H1 (cell line): ENCODE data around the gene ARL6IP5. TPM values are rescaled to one million over a fixed set of nuclear protein-coding genes. Genes with fewer than 3 reads are reported as not detected.

Source experiments
- CTCF ChIA-PET: fragments of 300-600 bp; sonication (Branson Sonifier 250); formaldehyde crosslinking; loops from one replicate; lab custom pipeline; 2021; ENCODE audit not compliant: partially characterized antibody; lab: Charles Lee
- POLR2A ChIA-PET: fragments of 300-600 bp; sonication (Branson Sonifier 250); formaldehyde crosslinking; loops from one replicate; lab custom pipeline; 2021; ENCODE audit warnings: inconsistent platforms; ENCODE audit not compliant: partially characterized antibody; lab: Charles Lee
- DNase-seq, 2 experiments: peaks; one replicate each; pipeline versions ENCODE4 v3.0.0 to v3.0.0-alpha.2; 2010 to 2022; ENCODE audit warnings: low spot score in 2 of 2, low read depth in 1 of 2, mixed read lengths in 1 of 2
- FAIRE-seq: peaks from 2 replicates; lab custom pipeline; 2011; peaks lifted over from hg19 to GRCh38; lab: Jason Lieb, UNC
- H2AFZ ChIP-seq: 2 replicates; pipeline ENCODE4 v1.8.1; 2012; ENCODE audit warnings: low read length, inconsistent platforms
- H2AK5ac ChIP-seq: 2 replicates; pipeline ENCODE4 v1.6.1; 2013; ENCODE audit warnings: low read depth, low read length
- H2BK120ac ChIP-seq: replicated peaks from 2 replicates; pipeline ENCODE3; 2013; ENCODE audit warnings: low read depth, low read length, inconsistent platforms
- H2BK12ac ChIP-seq: 2 replicates; pipeline ENCODE4 v1.6.1; 2013; ENCODE audit warnings: low read depth, low read length
- H2BK15ac ChIP-seq: 2 replicates; pipeline ENCODE4 v1.6.1; 2013; ENCODE audit warnings: low read length
- H2BK20ac ChIP-seq: 2 replicates; pipeline ENCODE4 v1.6.1; 2013; ENCODE audit warnings: low read length
- H2BK5ac ChIP-seq: 2 replicates; pipeline ENCODE4 v1.6.1; 2013; ENCODE audit warnings: low read depth, low read length
- H3K14ac ChIP-seq: 2 replicates; pipeline ENCODE4 v1.6.1; 2013; ENCODE audit warnings: inconsistent platforms; ENCODE audit not compliant: insufficient read length
- H3K18ac ChIP-seq: 2 replicates; pipeline ENCODE4 v1.6.1; 2013; ENCODE audit warnings: low read length; ENCODE audit errors: extremely low read depth
- H3K23ac ChIP-seq: 2 replicates; pipeline ENCODE4 v1.6.1; 2013; ENCODE audit warnings: inconsistent platforms; ENCODE audit not compliant: insufficient read length
- H3K23me2 ChIP-seq: 2 replicates; pipeline ENCODE4 v1.6.1; 2013; ENCODE audit warnings: low read depth, low read length
- H3K27ac ChIP-seq: 2 replicates; pipeline ENCODE4 v1.6.1; 2011; ENCODE audit warnings: low read depth, low read length, inconsistent platforms
- H3K27me3 ChIP-seq, 4 experiments: replicated peaks in 1 of 4; 1 replicate in 1 of 4; 2 replicates in 3 of 4; pipeline versions ENCODE4 v1.6.1 to v1.8.1; 2011 to 2013; ENCODE audit warnings: low read length in 3 of 4, mild to moderate bottlenecking in 3 of 4, inconsistent platforms in 2 of 4, mixed read lengths in 2 of 4, moderate library complexity in 1 of 4; ENCODE audit not compliant: control insufficient read depth in 3 of 4, insufficient read depth in 3 of 4; ENCODE audit errors: extremely low read depth in 1 of 4
- H3K36me3 ChIP-seq, 4 experiments: 2 replicates each; pipeline versions ENCODE4 v1.6.1 to v1.8.1; 2011 to 2013; ENCODE audit warnings: mild to moderate bottlenecking in 4 of 4, low read length in 3 of 4, moderate library complexity in 2 of 4, control low read depth in 1 of 4, inconsistent platforms in 1 of 4; ENCODE audit not compliant: insufficient read depth in 4 of 4, control insufficient read depth in 2 of 4
- H3K4ac ChIP-seq: replicated peaks from 2 replicates; pipeline ENCODE3; 2013; ENCODE audit warnings: low read length, low read depth, mixed read lengths, inconsistent platforms; ENCODE audit not compliant: insufficient read length
- H3K4me1 ChIP-seq, 4 experiments: replicated peaks in 1 of 4; 1 replicate in 1 of 4; 2 replicates in 3 of 4; pipeline versions ENCODE4 v1.6.1 to v1.8.1; 2011 to 2013; ENCODE audit warnings: low read length in 3 of 4, inconsistent platforms in 2 of 4, mixed read lengths in 1 of 4; ENCODE audit not compliant: insufficient read depth in 4 of 4, control insufficient read depth in 3 of 4
- H3K4me2 ChIP-seq, 2 experiments: 2 replicates each; pipeline versions ENCODE4 v1.6.1 to v1.8.1; 2011 to 2013; ENCODE audit warnings: low read depth in 2 of 2, low read length in 2 of 2, control low read depth in 1 of 2, inconsistent platforms in 1 of 2, mild to moderate bottlenecking in 1 of 2; ENCODE audit not compliant: insufficient read depth in 1 of 2
- H3K4me3 ChIP-seq, 4 experiments: fragments of 200-600, 300-600 bp in 1 of 4; sonication (generic), shearing (Covaris generic), sonication (Bioruptor Twin) in 1 of 4; 2 replicates each; pipeline versions ENCODE4 v1.5.1 to v1.8.1; 2011 to 2016; ENCODE audit warnings: low read length in 4 of 4, low read depth in 3 of 4, control low read depth in 2 of 4, inconsistent platforms in 2 of 4, mild to moderate bottlenecking in 2 of 4, mixed read lengths in 1 of 4, moderate library complexity in 1 of 4; ENCODE audit not compliant: insufficient read depth in 2 of 4; ENCODE audit errors: extremely low read depth in 1 of 4
- H3K56ac ChIP-seq: replicated peaks from 2 replicates; pipeline ENCODE3; 2013; ENCODE audit warnings: low read depth, mild to moderate bottlenecking, mixed read lengths, low read length, inconsistent platforms; ENCODE audit not compliant: insufficient read length
- H3K79me1 ChIP-seq: 2 replicates; pipeline ENCODE4 v1.6.1; 2013; ENCODE audit warnings: low read depth, low read length, control low read depth
- H3K79me2 ChIP-seq, 2 experiments: 2 replicates each; pipeline versions ENCODE4 v1.6.1 to v1.8.1; 2012 to 2013; ENCODE audit warnings: low read length in 2 of 2, mild to moderate bottlenecking in 2 of 2, inconsistent platforms in 1 of 2; ENCODE audit not compliant: insufficient read depth in 2 of 2, control insufficient read depth in 1 of 2
- H3K9ac ChIP-seq, 4 experiments: replicated peaks in 1 of 4; 1 replicate in 1 of 4; 2 replicates in 3 of 4; pipeline versions ENCODE4 v1.6.1 to v1.8.1; 2011 to 2013; ENCODE audit warnings: low read depth in 3 of 4, low read length in 3 of 4, control low read depth in 2 of 4, mild to moderate bottlenecking in 2 of 4, moderate library complexity in 2 of 4, inconsistent platforms in 1 of 4; ENCODE audit errors: extremely low read depth in 1 of 4
- H3K9me3 ChIP-seq, 2 experiments: 2 replicates each; pipeline versions ENCODE4 v1.6.1 to v1.8.1; 2012 to 2013; ENCODE audit warnings: mild to moderate bottlenecking in 2 of 2, moderate library complexity in 2 of 2, control low read depth in 1 of 2, inconsistent platforms in 1 of 2, low read depth in 1 of 2, low read length in 1 of 2, mixed read lengths in 1 of 2; ENCODE audit not compliant: insufficient read depth in 2 of 2
- H4K20me1 ChIP-seq, 2 experiments: replicated peaks in 1 of 2; 2 replicates each; pipeline versions ENCODE3 to v1.8.1; 2011 to 2013; ENCODE audit warnings: inconsistent platforms in 2 of 2, low read length in 2 of 2, mild to moderate bottlenecking in 1 of 2; ENCODE audit not compliant: insufficient read depth in 2 of 2, control insufficient read depth in 1 of 2
- H4K5ac ChIP-seq: 2 replicates; pipeline ENCODE4 v1.6.1; 2013; ENCODE audit warnings: low read length, low read depth, mixed read lengths, inconsistent platforms; ENCODE audit not compliant: insufficient read length
- H4K8ac ChIP-seq: 2 replicates; pipeline ENCODE4 v1.8.0; 2013; ENCODE audit warnings: mild to moderate bottlenecking, moderate library complexity, low read length, inconsistent platforms; ENCODE audit not compliant: insufficient read depth; ENCODE audit errors: extremely low read depth
- H4K91ac ChIP-seq: replicated peaks from 2 replicates; pipeline ENCODE3; 2013; ENCODE audit warnings: low read length, mixed read lengths, inconsistent platforms; ENCODE audit not compliant: insufficient read length
- GABPA ChIP-seq: IDR thresholded peaks from 2 replicates; pipeline ENCODE4 v1.6.1; 2011; ENCODE audit warnings: mild to moderate bottlenecking, low read length, moderate library complexity, borderline replicate concordance; ENCODE audit not compliant: insufficient read depth
- RFX5 ChIP-seq: IDR thresholded peaks from 2 replicates; pipeline ENCODE4 v1.6.1; 2011; ENCODE audit warnings: low read depth, low read length, improper control_type of control experiment, borderline replicate concordance
- YY1 ChIP-seq: IDR thresholded peaks from 2 replicates; pipeline ENCODE4 v1.6.1; 2011; ENCODE audit warnings: low read depth, mild to moderate bottlenecking, low read length
- WGBS, 2 experiments: shearing (Covaris generic) in 1 of 2; methylation state at CpG; one replicate each; pipeline versions ENCODE4 v1.1.6 to v1.1.7; 2013 to 2015; ENCODE audit warnings: low lambda C conversion rate in 2 of 2, mixed read lengths in 2 of 2, inconsistent platforms in 1 of 2, low coverage in 1 of 2, missing lambda C conversion rate in 1 of 2; ENCODE audit not compliant: insufficient replicate concordance in 2 of 2, insufficient coverage in 1 of 2, insufficient read length in 1 of 2; ENCODE audit errors: extremely low coverage in 1 of 2, missing lambda C conversion rate in 1 of 2; 5-methylcytosine and 5-hydroxymethylcytosine counted together
- polyA plus RNA-seq, 7 experiments: library from polyadenylated mRNA; depleted of rRNA in 3 of 7; stranded (reverse) in 5 of 7; unstranded in 2 of 7; fragments of >200 nt in 5 of 7; fragments of 200-250 nt in 2 of 7; gene quantifications; 1 replicate in 5 of 7; 2 replicates in 1 of 7; 4 replicates in 1 of 7; pipeline versions ENCODE4 v1.2.1 to v1.2.3, GENCODE V29; 2011 to 2013; ENCODE audit warnings: missing spikeins in 2 of 7, mixed read lengths in 2 of 7
- total RNA-seq: library from RNA; stranded (reverse); fragmentation: NEBNext Ultra II Directional; extraction: Animal tissue kit (Norgen Biotek cat#: 25700); gene quantifications from 2 replicates; pipeline ENCODE4 v1.2.1, GENCODE V29; 2021

The ARL6IP5 gene
- total and polyA plus RNA-seq, 2 of the 8 experiments (the other 6 are each of a cell fraction or from before 2014, with no cell fraction given) = 24.9 to 30.1 TPM

DNA sequence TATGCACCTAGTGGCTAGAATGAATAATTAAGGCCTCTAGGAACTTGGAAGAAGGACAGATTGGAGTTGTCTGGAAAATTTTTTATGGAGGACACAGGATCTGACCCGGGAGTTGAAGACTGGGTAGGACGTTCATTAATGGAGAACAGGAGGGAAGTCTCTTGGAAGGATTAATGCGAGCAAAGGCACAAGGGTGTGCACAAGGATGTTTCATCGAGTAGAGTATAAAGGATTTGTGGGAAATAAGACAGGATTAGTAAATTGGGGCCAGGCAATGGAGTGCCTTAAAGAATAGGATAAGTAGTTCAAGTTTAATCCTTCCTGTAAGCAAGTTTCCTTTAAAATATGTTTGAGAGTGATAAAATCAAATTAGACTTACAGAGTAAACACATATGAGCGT, 23.1 kb downstream of the ARL6IP5 start:
- no peak for FAIRE-seq
- POLR2A ChIA-PET = no interaction called here

More for the DNA sequence above, 23.1 kb downstream of the ARL6IP5 start:
- no peak overlapping the region for H3K18ac ChIP-seq
- H3K9ac ChIP-seq = no peak overlapping the region
- peaks cover 0 to 12% (median 0%) of the 10 kb centered on the region in 4 experiments; a peak in 2 of 8 replicates for H3K36me3 ChIP-seq
- TF ChIP-seq YY1 = no peak
- TF ChIP-seq GABPA = no peak
- no peak for TF ChIP-seq RFX5
- no peak overlapping the region for H3K4me3 ChIP-seq
- no peak overlapping the region for H3K23ac ChIP-seq
- 89% methylated on average over 5 of the region's 5 CpGs; no CpG with 5 or more reads in 1 of the 2 experiments for WGBS, 2 experiments
- no peak overlapping the region for H3K4me2 ChIP-seq
- no peak for DNase-seq
- H4K8ac ChIP-seq = no peak overlapping the region
- no peak overlapping the region for H2BK5ac ChIP-seq
- H3K9me3 ChIP-seq = no peaks in the 10 kb centered on the region
- H3K14ac ChIP-seq = no peak overlapping the region
- H3K56ac ChIP-seq = no peak overlapping the region
- no peak overlapping the region for H2AK5ac ChIP-seq
- no peak overlapping the region for H2BK120ac ChIP-seq
- no peak overlapping the region for H3K4ac ChIP-seq
- no peaks in the 10 kb centered on the region for H3K23me2 ChIP-seq
- no peaks in the 10 kb centered on the region for H3K27me3 ChIP-seq
- no peak overlapping the region for H2AFZ ChIP-seq
- no peak overlapping the region for H3K27ac ChIP-seq
- CTCF ChIA-PET = interaction anchor here (3.3 kb wide), 1 partner anchor 13 kb away, joined by 15 read pairs; the partner anchor contains the start of gene LMOD3
- H3K79me1 ChIP-seq = no peaks in the 10 kb centered on the region
- H3K4me1 ChIP-seq = peaks cover 0 to 4% (median 3%) of the 10 kb centered on the region in 4 experiments; a peak in 5 of 7 replicates
- no peak overlapping the region for H4K5ac ChIP-seq
- H2BK20ac ChIP-seq = no peak overlapping the region
- no peak overlapping the region for H2BK12ac ChIP-seq
- H2BK15ac ChIP-seq = no peak overlapping the region
- H3K79me2 ChIP-seq = no peaks in the 10 kb centered on the region
- no peak overlapping the region for H4K91ac ChIP-seq
- no peaks in the 10 kb centered on the region for H4K20me1 ChIP-seq
